HG03460 (cell line): Measurements from ENCODE around the gene IL16.

Experiments used
- ATAC-seq: cut with Tn5 transposase; IDR thresholded peaks from one replicate; pipeline ENCODE4 v1.9.1; 2021; ENCODE audit not compliant: unreplicated experiment

The IL16 gene

DNA sequence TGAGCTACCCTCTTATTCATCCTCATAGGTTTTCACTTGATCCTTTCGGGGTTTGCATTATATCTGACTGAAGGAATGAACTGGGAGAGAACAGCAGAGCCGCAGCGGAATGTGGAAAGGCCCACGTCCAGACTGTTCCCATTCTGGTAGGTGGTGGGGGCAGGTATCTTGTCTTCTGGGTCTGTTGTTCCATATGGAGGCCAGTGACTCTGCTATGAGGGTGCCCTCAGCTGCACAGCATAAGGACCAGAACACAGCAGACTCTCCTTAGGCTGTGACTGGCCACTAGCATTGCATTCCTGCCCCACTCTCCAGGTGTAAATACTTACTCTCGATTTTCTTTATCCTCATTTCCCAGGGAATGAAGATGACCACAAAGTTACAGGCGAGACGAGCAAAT is 165.2 kb downstream of the IL16 start:
- no peak for ATAC-seq

DNA sequence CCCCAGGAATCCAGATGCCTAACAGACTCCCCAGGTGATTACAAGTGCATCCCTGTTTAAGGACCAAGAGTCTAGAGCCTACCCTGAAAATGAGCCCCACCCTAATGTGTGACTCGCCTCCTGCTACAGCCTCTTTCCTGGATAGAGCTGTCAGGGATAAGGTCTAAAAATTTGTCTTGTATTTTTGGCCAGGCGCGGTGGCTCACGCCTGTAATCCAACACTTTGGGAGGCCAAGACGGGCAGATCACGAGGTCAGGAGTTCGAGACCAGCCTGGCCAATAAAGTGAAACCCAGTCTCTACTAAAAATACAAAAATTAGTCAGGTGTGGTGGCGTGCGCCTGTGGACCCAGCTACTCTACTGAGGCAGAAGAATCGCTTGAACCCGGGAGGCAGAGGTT is 166.1 kb downstream of the IL16 start:
- ATAC-seq, result no peak

- no peak for ATAC-seq
Observed at GRCh38 chr15:81363276-81363675, 166.6 kb downstream of the IL16 start.
